H1 (cell line): ENCODE measurements around the gene TAF13. TPM values are rescaled to one million over a fixed set of nuclear protein-coding genes. Genes with fewer than 3 reads are reported as not detected.

Experiments
- ASH2L ChIP-seq: fragments of 200-600, 300-600 bp; sonication (generic); IDR thresholded peaks from one replicate; pipeline ENCODE4 v1.7.1; 2017; ENCODE audit warnings: low read length
- BRCA1 ChIP-seq: IDR thresholded peaks from 2 replicates; pipeline ENCODE4 v1.6.1; 2012; ENCODE audit warnings: low read depth, low read length, improper control_type of control experiment
- EP300 ChIP-seq, 2 experiments: IDR thresholded peaks; 1 replicate in 1 of 2; 2 replicates in 1 of 2; pipeline ENCODE4 v1.6.1; 2011 to 2012; ENCODE audit warnings: low read depth in 2 of 2, low read length in 2 of 2, mild to moderate bottlenecking in 2 of 2, borderline replicate concordance in 1 of 2, inconsistent platforms in 1 of 2, moderate library complexity in 1 of 2
- KDM1A ChIP-seq: fragments of 200-600, 300-600 bp; sonication (generic); IDR thresholded peaks from 2 replicates; pipeline ENCODE4 v1.7.1; 2016; ENCODE audit warnings: mild to moderate bottlenecking, low read length, borderline replicate concordance
- KDM5A ChIP-seq: fragments of 200-600 bp; IDR thresholded peaks from 2 replicates; pipeline ENCODE4 v1.7.1; 2012; ENCODE audit warnings: mild to moderate bottlenecking, low read length, inconsistent platforms, mixed read lengths
- MAX ChIP-seq: IDR thresholded peaks from 2 replicates; pipeline ENCODE4 v1.6.1; 2012; ENCODE audit warnings: inconsistent platforms
- NRF1 ChIP-seq: IDR thresholded peaks from 2 replicates; pipeline ENCODE4 v1.6.1; 2011; ENCODE audit warnings: mild to moderate bottlenecking, low read depth, low read length, improper control_type of control experiment
- SIRT6 ChIP-seq: IDR thresholded peaks from one replicate; pipeline ENCODE4 v1.7.1; 2012; ENCODE audit warnings: low read length, inconsistent platforms
- SRF ChIP-seq: IDR thresholded peaks from 2 replicates; pipeline ENCODE4 v1.6.1; 2011; ENCODE audit warnings: mild to moderate bottlenecking, low read depth, low read length, moderate library complexity
- TEAD4 ChIP-seq: IDR thresholded peaks from 2 replicates; pipeline ENCODE4 v1.6.1; 2012; ENCODE audit warnings: low read depth, low read length, inconsistent platforms, mixed read lengths
- polyA plus RNA-seq, 7 experiments: library from polyadenylated mRNA; depleted of rRNA in 3 of 7; stranded (reverse) in 5 of 7; unstranded in 2 of 7; fragments of >200 nt in 5 of 7; fragments of 200-250 nt in 2 of 7; gene quantifications; 1 replicate in 5 of 7; 2 replicates in 1 of 7; 4 replicates in 1 of 7; pipeline versions ENCODE4 v1.2.1 to v1.2.3, GENCODE V29; 2011 to 2013; ENCODE audit warnings: missing spikeins in 2 of 7, mixed read lengths in 2 of 7
- total RNA-seq: library from RNA; stranded (reverse); fragmentation: NEBNext Ultra II Directional; extraction: Animal tissue kit (Norgen Biotek cat#: 25700); gene quantifications from 2 replicates; pipeline ENCODE4 v1.2.1, GENCODE V29; 2021

TAF13 gene
- total and polyA plus RNA-seq, 2 of the 8 experiments (the other 6 are each of a cell fraction or from before 2014, with no cell fraction given): 13.1 to 41.7 TPM

- TF ChIP-seq KDM1A (no peak), NRF1 (no peak), SRF (0 out of 2 replicates have a peak, but pooled peaks have one; percentile 21), ASH2L (peak; percentile 44), EP300 (IDR thresholded peaks at IDR 0.05; ENCODE audit: borderline replicate concordance in 1 of 2, low read depth in 2 of 2, low read length in 2 of 2) (no peak; a peak in 1 of 3 replicates), TEAD4 (no peak), SIRT6 (no peak), KDM5A (0 out of 2 replicates have a peak, but pooled peaks have one; percentile 30), BRCA1 (peak; percentile 82), MAX (peak; percentile 44; the same call in 1 of the 2 replicates)
Observed at GRCh38 chr1:109075531-109076490, at the start of gene TAF13 (continued).
